Mucosa of descending colon (tissue), 3 donors: ENCODE data around the gene VMAC. TPM values are rescaled to one million over a fixed set of nuclear protein-coding genes. Genes with fewer than 3 reads are reported as not detected.

Experiments used
- ATAC-seq: fragments of 200-7000 bp; cut with Tn5 transposase; one replicate; pipeline ENCODE4 v1.9.1; 2020; ENCODE audit warnings: mild to moderate bottlenecking, moderate library complexity
- DNase-seq, 3 donors: peaks; one replicate each; pipeline ENCODE4 v3.0.0-alpha.2; 2020
- H3K36me3 ChIP-seq: fragments of 200-600 bp; one replicate; pipeline ENCODE4 v1.8.0; 2021; ENCODE audit warnings: low read depth, mild to moderate bottlenecking
- H3K4me1 ChIP-seq: fragments of 200-600 bp; one replicate; pipeline ENCODE4 v1.8.0; 2021; ENCODE audit warnings: low read depth, mild to moderate bottlenecking
- H3K4me3 ChIP-seq: fragments of 200-600 bp; one replicate; pipeline ENCODE4 v1.8.0; 2021; ENCODE audit warnings: mild to moderate bottlenecking
- H3K9me3 ChIP-seq: fragments of 200-600 bp; one replicate; pipeline ENCODE4 v1.8.0; 2021; ENCODE audit warnings: mild to moderate bottlenecking
- intact Hi-C, 2 donors: fragments of 100-400 bp; cut with DNase I in 1 of 2; cut with micrococcal nuclease in 1 of 2; formaldehyde crosslinking; loops; one replicate each; pipeline versions ENCODE4 v1.11.0 to v1.11.1; 2022; cut with DNase I, micrococcal nuclease
- total RNA-seq, 3 donors: library from RNA; stranded (reverse); fragmentation: NEBNext Ultra II Directional in 2 of 3; extraction: Animal tissue kit (Norgen Biotek cat#: 25700) in 2 of 3; gene quantifications; one replicate each; pipeline versions ENCODE4 v1.2.1 to v1.2.4, GENCODE V29; 2021 to 2023
- TF ChIP-seq, protein P1 (sequence below): fragments of 200-600 bp; IDR thresholded peaks from one replicate; pipeline ENCODE4 v1.8.0; 2022; ENCODE audit warnings: antibody characterized with exemption, mild to moderate bottlenecking
- donor health status: DM: no; HTN: no; CAD: no; lungs with moderate emphysema.
- donor health status: DM: no; HTN: no; CAD: no.
- donor health status: DM: no; HTN: yes; CAD: no.

Gene VMAC
- total RNA-seq, 3 donors from 2014 or later = 5.6 to 10.0 (median 8.3) TPM

DNA sequence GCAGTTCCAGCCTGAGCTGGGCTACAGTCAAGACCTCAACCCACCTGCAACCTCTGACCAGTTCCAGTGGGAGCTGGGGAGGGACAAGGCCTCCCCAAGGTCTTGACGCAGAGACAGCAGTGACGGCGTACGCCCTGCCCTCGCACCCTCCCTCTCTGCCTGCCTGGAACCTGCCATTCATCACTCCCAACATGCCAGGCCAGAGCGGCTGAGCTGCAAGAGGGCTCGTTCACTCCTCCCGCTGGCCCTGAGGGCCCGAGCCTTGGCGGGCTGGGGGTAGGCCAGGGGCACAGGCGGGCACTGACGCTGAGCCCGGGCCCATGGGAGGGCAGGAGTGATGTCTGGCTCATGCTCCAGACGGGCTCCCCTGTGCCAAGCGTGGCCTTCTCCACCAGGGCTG lies 9.3 kb upstream of the VMAC start:
- Histone ChIP-seq H3K36me3 (no peaks in the 10 kb centered on the region), H3K9me3 (no peaks in the 10 kb centered on the region), H3K4me1 (no peaks in the 10 kb centered on the region), H3K4me3 (no peak overlapping the region)
- intact Hi-C loops = loop anchor here in 1 of 2 donors (10.0 kb wide), 1 partner anchor 81 kb away; no protein-coding TSS in a partner anchor
- ATAC-seq (no peak), DNase-seq (no peak)
- TF ChIP-seq, protein P1, sequence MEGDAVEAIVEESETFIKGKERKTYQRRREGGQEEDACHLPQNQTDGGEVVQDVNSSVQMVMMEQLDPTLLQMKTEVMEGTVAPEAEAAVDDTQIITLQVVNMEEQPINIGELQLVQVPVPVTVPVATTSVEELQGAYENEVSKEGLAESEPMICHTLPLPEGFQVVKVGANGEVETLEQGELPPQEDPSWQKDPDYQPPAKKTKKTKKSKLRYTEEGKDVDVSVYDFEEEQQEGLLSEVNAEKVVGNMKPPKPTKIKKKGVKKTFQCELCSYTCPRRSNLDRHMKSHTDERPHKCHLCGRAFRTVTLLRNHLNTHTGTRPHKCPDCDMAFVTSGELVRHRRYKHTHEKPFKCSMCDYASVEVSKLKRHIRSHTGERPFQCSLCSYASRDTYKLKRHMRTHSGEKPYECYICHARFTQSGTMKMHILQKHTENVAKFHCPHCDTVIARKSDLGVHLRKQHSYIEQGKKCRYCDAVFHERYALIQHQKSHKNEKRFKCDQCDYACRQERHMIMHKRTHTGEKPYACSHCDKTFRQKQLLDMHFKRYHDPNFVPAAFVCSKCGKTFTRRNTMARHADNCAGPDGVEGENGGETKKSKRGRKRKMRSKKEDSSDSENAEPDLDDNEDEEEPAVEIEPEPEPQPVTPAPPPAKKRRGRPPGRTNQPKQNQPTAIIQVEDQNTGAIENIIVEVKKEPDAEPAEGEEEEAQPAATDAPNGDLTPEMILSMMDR = no peak

DNA sequence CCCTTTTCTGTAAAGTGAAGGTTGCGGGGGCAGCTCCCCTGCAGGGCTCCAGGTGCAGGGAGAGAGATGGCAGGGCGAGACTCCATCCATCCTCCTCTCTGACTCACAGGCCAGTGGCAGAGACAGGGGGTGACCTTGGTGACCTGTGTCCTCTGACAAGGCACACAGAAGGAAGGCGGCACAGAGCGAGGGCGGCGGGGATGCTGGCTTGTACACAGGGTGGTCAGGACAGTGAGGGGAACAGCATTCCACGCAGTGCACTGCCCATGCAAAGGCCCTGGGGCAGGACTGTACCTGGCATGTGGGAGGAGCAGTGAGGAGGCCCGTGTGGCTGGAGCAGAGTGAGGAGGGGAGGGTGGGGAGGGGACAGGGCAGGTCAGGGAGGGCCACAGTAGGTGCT lies 8.8 kb upstream of the VMAC start:
- H3K36me3 ChIP-seq = no peaks in the 10 kb centered on the region
- no peak overlapping the region for H3K4me3 ChIP-seq
- no peaks in the 10 kb centered on the region for H3K9me3 ChIP-seq
- no peaks in the 10 kb centered on the region for H3K4me1 ChIP-seq
- no peak for DNase-seq
- TF ChIP-seq, protein P1 = no peak
- ATAC-seq = no peak
- intact Hi-C loops = loop anchor here in 1 of 2 donors (10.0 kb wide), 1 partner anchor 81 kb away; no protein-coding TSS in a partner anchor

DNA sequence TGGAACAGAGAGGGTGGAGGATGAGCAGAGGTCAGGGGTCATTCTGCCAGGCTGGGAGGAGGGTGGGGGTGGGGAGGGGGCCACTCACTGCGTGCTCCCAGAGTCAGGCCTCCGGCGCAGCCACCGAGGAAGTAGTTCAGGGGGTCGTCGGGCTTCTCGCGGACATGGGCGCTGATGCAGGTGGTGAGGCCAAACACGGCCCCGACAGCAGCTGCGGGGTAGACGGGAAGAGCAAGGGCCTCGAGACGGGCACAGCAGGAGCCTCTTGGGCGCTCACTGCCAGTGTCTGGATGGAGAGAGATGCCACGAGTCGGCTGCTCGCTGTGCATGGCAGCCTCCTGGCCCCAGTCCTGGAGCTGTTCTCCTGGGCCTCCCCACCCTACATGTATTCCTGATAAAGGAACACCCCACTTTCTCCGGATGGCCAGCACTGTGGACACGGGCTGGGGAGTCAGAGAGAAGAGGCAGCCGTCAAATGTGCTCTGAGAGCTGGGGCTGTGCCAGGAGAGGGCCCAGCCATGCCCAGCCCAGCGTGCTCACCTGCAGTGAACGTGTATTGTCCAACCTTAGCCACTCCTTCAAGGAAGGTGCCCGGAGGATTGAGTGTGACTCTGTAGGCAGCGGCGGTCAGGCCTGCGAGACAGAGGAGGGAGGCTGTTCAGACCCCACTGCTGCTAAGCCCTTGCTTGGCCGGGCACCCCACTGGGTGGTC lies 8.2 kb upstream of the VMAC start:
- no peak for ATAC-seq
- Histone ChIP-seq H3K4me3 (no peak overlapping the region), H3K4me1 (peaks cover 2% of the 10 kb centered on the region), H3K9me3 (no peaks in the 10 kb centered on the region), H3K36me3 (no peaks in the 10 kb centered on the region)
- no peak for DNase-seq
- TF ChIP-seq, protein P1 = no peak
- intact Hi-C loops = loop anchor here in 1 of 2 donors (10.0 kb wide), 1 partner anchor 82 kb away; no protein-coding TSS in a partner anchor

DNA sequence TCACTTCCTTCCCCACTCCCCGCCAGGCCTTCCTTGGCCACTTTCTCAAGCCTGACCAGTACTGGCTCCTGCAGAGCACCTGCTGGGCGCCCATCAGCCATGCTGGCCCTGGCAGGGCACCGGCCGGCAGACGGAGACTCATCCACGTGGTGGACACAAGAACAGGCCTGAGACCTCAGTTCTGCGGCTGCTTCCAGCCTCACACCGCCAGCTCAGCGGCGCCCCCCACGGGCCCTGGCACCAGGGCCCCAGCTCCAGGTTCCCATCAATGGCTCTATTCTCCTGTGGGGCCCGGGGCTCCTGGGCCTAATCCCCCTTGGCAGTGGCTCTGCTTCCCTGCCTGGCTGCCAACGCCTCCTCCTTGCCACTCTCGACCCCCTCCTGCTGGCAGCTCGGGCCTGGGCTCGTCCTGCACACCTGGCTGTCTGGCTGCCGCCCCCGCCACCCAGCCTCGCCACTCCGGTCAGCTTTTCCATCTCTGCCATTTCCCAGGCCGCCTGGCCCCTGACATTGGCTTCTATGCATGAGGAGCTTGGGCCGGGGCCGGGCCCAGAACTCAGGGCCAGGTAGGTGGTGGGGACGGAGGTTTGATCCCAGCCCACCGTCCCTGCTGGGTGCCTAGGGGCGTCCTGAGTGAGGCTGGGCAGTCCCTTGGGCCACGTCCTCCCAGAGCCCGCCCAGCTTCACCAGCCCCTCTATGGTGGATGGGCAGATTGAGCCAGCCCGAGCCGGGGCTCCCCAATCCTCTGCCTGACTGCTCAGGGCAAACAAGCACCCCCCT lies 7.3 kb upstream of the VMAC start:
- no peak overlapping the region for H3K4me3 ChIP-seq
- no peak for ATAC-seq
- intact Hi-C loops = loop anchor here in 1 of 2 donors (10.0 kb wide), 1 partner anchor 83 kb away; no protein-coding TSS in a partner anchor
- H3K4me1 ChIP-seq = peaks cover 5% of the 10 kb centered on the region
- H3K36me3 ChIP-seq = no peaks in the 10 kb centered on the region
- H3K9me3 ChIP-seq = no peaks in the 10 kb centered on the region
- DNase-seq = no peak
- TF ChIP-seq, protein P1 = no peak

DNA sequence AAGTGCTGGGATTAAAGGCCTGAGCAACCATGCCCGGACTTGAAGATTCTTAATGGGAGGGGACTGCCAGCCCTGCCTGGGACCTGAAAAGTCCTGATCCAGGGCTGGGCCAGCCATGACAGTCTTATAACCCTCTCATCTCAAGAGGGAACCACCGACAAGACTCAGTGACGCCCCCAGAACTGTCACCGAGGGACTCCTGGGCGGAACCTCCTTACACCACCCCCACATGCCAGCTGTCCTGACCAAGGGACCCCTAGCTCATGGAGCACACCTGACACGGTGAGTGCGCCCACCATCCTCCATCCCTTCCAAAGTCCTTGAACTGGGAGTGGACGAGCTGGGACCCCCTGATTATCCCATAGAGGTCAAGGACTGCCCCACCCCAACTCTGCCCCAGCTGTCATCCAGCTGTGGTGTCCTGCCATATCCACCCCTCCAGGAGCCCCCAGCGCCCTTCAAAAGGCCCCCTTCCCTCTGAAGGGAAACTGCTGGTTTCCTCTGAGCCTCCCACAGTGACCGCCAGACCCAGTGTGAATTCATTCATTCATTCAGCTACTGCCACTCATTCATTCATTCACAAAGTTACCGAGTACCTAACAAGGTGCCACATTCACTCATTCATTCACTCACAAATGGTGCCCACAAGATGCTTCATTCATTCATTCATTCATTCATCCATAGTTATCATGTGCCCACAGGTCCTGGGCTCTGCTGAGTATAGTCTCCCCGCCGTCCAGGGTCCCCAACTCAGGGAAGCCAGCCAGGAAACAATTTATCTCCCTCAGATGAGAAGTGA lies 4.7 kb upstream of the VMAC start:
- ATAC-seq (no peak), DNase-seq (no peak)
- no peaks in the 10 kb centered on the region for H3K9me3 ChIP-seq
- TF ChIP-seq, protein P1 = no peak
- intact Hi-C loops = loop anchor here in 1 of 2 donors (10.0 kb wide), 1 partner anchor 85 kb away; no protein-coding TSS in a partner anchor
- H3K36me3 ChIP-seq = peaks cover 6% of the 10 kb centered on the region
- H3K4me1 ChIP-seq = peaks cover 21% of the 10 kb centered on the region
- H3K4me3 ChIP-seq = no peak overlapping the region
